ENCODE results near the gene NXPH4. TPM values are rescaled to one million over a fixed set of nuclear protein-coding genes. Genes with fewer than 3 reads are reported as not detected.

Gene NXPH4
- total RNA-seq, 1 donor from 2014 or later, result not detected

DNA sequence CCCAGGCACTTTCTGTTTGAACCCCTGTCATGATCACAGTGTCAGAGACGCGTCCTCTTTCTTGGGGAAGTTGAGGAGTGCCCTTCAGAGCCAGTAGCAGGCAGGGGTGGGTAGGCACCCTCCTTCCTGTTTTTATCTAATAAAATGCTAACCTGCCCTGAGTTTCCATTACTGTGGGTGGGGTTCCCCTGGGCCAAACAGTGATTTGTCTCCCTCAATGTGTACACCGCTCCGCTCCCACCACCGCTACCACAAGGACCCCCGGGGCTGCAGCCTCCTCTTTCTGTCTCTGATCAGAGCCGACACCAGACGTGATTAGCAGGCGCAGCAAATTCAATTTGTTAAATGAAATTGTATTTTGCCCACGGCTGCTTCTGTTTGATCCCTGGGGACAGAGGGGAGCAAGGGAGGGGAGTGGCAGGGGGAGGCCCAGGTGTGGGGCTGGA, 18.0 kb downstream of the NXPH4 start:
- no peaks in the 10 kb centered on the region for H3K9me3 Mint-ChIP-seq (ENCODE audit: unreplicated experiment)
- peaks cover 26% of the 10 kb centered on the region for H3K4me1 Mint-ChIP-seq (ENCODE audit: unreplicated experiment)
- peak overlapping the region; percentile 48 for H3K27ac Mint-ChIP-seq (ENCODE audit: unreplicated experiment)
- peaks cover 31% of the 10 kb centered on the region for H3K27me3 Mint-ChIP-seq (ENCODE audit: unreplicated experiment)
- DNase-seq (ENCODE audit: low spot score), result no peak
- H3K4me3 Mint-ChIP-seq (ENCODE audit: unreplicated experiment), result peak overlapping the region; percentile 59
- TF ChIP-seq, protein P1, sequence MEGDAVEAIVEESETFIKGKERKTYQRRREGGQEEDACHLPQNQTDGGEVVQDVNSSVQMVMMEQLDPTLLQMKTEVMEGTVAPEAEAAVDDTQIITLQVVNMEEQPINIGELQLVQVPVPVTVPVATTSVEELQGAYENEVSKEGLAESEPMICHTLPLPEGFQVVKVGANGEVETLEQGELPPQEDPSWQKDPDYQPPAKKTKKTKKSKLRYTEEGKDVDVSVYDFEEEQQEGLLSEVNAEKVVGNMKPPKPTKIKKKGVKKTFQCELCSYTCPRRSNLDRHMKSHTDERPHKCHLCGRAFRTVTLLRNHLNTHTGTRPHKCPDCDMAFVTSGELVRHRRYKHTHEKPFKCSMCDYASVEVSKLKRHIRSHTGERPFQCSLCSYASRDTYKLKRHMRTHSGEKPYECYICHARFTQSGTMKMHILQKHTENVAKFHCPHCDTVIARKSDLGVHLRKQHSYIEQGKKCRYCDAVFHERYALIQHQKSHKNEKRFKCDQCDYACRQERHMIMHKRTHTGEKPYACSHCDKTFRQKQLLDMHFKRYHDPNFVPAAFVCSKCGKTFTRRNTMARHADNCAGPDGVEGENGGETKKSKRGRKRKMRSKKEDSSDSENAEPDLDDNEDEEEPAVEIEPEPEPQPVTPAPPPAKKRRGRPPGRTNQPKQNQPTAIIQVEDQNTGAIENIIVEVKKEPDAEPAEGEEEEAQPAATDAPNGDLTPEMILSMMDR (IDR thresholded peaks at IDR 0.05; ENCODE audit: unreplicated experiment), result no peak
- peaks cover 29% of the 10 kb centered on the region for H3K36me3 Mint-ChIP-seq (ENCODE audit: low read depth, unreplicated experiment)

DNA sequence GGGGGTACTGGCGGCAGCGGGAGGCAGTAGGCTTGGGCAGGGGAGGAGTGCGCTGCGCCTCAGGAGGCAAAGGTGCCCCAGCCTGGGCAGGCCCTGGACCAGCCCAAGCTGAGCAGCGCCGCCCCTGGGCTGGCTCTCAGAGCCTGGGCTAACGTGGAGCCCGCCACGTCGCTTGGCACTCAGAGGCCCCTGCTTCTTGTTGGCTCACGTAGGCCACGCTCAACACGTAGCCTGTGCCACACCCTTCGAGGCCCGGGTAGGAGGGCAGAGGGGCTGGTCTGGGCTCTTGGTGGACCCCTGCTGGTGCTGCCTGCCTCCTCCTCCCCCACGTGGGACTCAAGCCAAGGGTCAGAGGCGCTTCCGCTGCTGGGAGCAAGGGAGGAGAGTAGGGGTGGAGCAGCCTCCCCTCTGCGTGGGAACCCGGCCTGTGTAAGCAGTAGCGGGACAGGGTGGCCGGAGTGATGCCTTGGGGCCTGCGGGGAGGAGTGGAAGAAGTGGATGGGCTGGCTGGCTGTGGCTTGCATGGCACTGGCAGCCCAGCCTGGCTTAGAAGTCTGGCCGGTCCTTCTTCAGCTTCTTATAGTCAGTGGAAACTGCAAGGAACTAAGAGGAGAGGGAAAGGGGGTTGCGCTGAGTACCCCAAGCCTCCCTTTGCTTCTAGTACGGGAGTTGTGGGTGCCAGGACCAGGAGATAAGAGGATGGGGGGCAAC, 18.6 kb downstream of the NXPH4 start:
- peaks cover 31% of the 10 kb centered on the region for H3K36me3 Mint-ChIP-seq (ENCODE audit: low read depth, unreplicated experiment)
- peaks cover 33% of the 10 kb centered on the region for H3K27me3 Mint-ChIP-seq (ENCODE audit: unreplicated experiment)
- no peaks in the 10 kb centered on the region for H3K9me3 Mint-ChIP-seq (ENCODE audit: unreplicated experiment)
- no peak overlapping the region for H3K27ac Mint-ChIP-seq (ENCODE audit: unreplicated experiment)
- H3K4me1 Mint-ChIP-seq (ENCODE audit: unreplicated experiment), result peaks cover 23% of the 10 kb centered on the region
- no peak overlapping the region for H3K4me3 Mint-ChIP-seq (ENCODE audit: unreplicated experiment)
- DNase-seq (ENCODE audit: low spot score), result no peak
- TF ChIP-seq, protein P1 (IDR thresholded peaks at IDR 0.05; ENCODE audit: unreplicated experiment), result no peak

DNA sequence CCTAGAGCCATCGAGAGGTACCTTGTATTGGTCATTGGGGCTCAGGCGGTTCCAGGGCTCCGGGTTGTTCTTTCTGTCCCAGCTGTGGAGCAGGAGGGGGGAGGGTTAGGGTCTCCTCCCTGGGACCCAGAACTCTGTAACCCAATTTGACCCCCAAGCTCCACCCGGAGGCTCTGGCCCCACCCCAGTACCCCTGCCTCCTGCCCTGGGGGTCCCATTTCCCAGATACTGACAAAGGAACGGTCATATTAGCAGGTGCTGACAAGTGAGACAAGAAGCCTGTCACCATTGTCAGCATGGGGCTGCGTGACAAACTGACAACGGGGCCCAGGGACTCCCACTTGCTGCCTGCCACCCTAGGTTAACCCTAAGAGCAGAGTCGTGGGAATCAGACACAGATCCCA, 19.1 kb downstream of the NXPH4 start:
- Mint-ChIP-seq H3K4me3 (ENCODE audit: unreplicated experiment) (no peak overlapping the region), H3K36me3 (ENCODE audit: low read depth, unreplicated experiment) (peaks cover 35% of the 10 kb centered on the region), H3K4me1 (ENCODE audit: unreplicated experiment) (peaks cover 23% of the 10 kb centered on the region), H3K27ac (ENCODE audit: unreplicated experiment) (no peak overlapping the region), H3K9me3 (ENCODE audit: unreplicated experiment) (no peaks in the 10 kb centered on the region), H3K27me3 (ENCODE audit: unreplicated experiment) (peaks cover 34% of the 10 kb centered on the region)
- DNase-seq (ENCODE audit: low spot score), result no peak
- TF ChIP-seq, protein P1 (IDR thresholded peaks at IDR 0.05; ENCODE audit: unreplicated experiment), result no peak

DNA sequence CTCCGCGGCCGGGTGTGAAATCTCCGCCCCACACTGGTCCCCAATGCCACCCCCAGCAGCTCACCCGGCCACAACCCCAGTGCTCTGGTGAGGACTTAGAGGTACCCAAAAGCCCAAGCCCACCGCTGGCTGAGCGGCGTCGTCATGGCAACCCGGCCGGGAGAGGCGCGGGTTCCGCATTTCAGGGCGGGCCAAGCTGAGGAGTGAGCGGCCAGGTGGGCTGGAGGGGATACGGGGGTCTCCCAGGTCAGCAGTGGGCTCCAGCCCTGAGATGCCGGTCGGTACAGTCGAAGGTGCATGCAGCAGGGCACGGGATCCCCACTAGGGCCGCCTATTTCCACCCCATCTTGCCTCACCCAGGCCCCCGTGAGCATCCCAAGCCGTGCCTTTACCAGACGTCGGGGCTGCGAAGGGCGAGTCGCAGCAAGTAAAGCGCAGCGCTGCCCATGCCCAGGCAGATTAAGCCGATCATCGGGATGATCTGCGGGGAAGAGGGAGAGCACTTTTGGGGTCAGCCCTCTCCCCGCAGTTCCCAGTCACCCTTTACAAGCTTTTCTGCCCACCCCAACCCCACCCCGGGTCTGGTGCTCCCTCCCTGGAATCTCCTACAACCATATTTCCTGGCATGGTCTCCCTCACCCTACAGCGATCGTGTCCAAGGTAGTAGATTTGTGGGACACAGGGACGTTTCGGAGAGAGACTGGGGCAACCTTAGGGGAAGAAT, 19.8 kb downstream of the NXPH4 start:
- Mint-ChIP-seq H3K4me1 (ENCODE audit: unreplicated experiment) (peaks cover 23% of the 10 kb centered on the region), H3K27ac (ENCODE audit: unreplicated experiment) (no peak overlapping the region), H3K36me3 (ENCODE audit: low read depth, unreplicated experiment) (peaks cover 35% of the 10 kb centered on the region), H3K9me3 (ENCODE audit: unreplicated experiment) (no peaks in the 10 kb centered on the region), H3K4me3 (ENCODE audit: unreplicated experiment) (no peak overlapping the region), H3K27me3 (ENCODE audit: unreplicated experiment) (peaks cover 37% of the 10 kb centered on the region)
- TF ChIP-seq, protein P1 (IDR thresholded peaks at IDR 0.05; ENCODE audit: unreplicated experiment), result no peak
- DNase-seq (ENCODE audit: low spot score), result peak; percentile 17

All from endothelial cell (in vitro differentiated cells).